AG04449 (cell line): ENCODE measurements around the gene NR6A1.

Source experiments
- CTCF ChIA-PET: fragments of 350-600 bp; formaldehyde crosslinking; extraction: SDS; loops from one replicate; lab custom pipeline; 2021; ENCODE audit warnings: antibody characterized with exemption; lab: Yijun Ruan, JAX
- POLR2A ChIA-PET: fragments of 400-600, 350-600 bp; formaldehyde crosslinking; extraction: SDS; loops from one replicate; lab custom pipeline; 2020; ENCODE audit warnings: antibody characterized with exemption, inconsistent platforms; lab: Yijun Ruan, JAX
- DNase-seq: peaks from one replicate; pipeline ENCODE4 v3.0.0-alpha.2; 2010; ENCODE audit warnings: low read depth, low spot score
- H3K4me3 ChIP-seq: 2 replicates; pipeline ENCODE4 v1.5.1; 2011; ENCODE audit warnings: low read depth, mild to moderate bottlenecking, control low read depth, low read length
- CTCF ChIP-seq: IDR thresholded peaks from one replicate; pipeline ENCODE4 v1.5.1; 2011; ENCODE audit warnings: mild to moderate bottlenecking, moderate library complexity, low read length, control low read depth, inconsistent platforms; ENCODE audit not compliant: insufficient read depth; ENCODE audit errors: missing control alignments

Gene NR6A1

GRCh38 chr9:124514874-124515273, 256.2 kb downstream of the NR6A1 start:
- no peak for TF ChIP-seq CTCF
- ChIA-PET POLR2A (no interaction called here), CTCF (interaction anchor here (1.1 to 6.5 kb wide), 5 partner anchors 9 to 21 kb away, joined by 3 to 34 read pairs (median 5); no protein-coding TSS in a partner anchor)
- no peak for DNase-seq
- no peak overlapping the region for H3K4me3 ChIP-seq

GRCh38 chr9:124514125-124514524, 257.0 kb downstream of the NR6A1 start:
- H3K4me3 ChIP-seq, result no peak overlapping the region
- ChIA-PET CTCF (interaction anchor here (1.2 to 6.5 kb wide), 3 partner anchors 8 to 22 kb away, joined by 3 to 34 read pairs (median 5); no protein-coding TSS in a partner anchor), POLR2A (no interaction called here)
- no peak for TF ChIP-seq CTCF
- no peak for DNase-seq

DNA sequence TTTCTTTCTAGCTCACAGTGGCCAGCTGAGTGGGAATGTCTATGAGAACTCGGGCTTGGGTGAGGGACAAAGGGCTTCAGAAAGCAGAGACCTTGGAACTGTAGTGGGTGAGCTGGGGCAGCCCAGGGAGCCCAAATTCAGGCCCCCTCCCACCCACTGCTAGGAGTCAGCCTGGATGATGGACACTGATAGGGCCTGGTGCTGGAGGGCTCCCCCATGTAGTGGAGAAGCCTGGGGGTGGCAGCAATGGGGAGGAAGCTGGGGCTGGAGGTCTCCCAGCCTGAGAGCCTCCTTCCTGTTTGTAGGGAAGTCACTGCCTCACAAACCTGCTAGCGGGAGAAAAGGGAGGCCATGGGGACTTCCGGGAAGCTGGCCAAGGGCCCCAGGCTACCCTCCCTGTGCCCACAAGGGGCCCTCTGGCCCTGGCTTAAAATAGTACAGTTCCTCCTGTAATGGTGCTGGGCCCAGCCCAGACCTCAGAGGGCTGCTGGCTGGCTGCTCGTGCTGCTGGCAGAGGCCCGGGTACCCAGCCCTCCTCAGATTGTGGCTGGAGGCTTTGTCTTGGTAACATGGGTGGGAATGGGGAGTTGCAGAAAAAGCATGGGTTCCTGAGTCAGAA, 257.6 kb downstream of the NR6A1 start:
- DNase-seq, result no peak
- TF ChIP-seq CTCF, result no peak
- CTCF ChIA-PET, result interaction anchor here (6.5 kb wide), 1 partner anchor 23 kb away, joined by 34 read pairs; no protein-coding TSS in a partner anchor
- no peak overlapping the region for H3K4me3 ChIP-seq
- POLR2A ChIA-PET, result no interaction called here

DNA sequence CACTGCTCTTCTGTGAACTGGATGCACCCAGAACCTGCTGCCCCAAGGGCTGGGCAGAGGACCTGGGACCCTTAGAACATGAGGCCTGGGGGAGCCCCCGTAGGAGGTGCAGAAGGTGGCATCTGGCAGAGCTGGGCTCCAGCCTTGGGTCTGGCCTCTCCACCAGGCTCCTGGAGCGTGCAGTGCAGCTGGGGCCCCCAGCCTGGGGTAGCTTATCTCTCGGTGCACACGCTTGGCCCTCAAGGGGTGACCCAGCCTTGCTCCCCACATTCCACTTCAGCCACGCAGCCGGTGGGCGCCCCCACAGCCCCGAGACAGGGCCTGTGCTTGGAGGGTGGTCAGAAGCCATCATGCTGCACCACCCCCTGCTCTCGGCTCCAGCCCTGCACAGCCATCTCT, 258.3 kb downstream of the NR6A1 start:
- ChIA-PET POLR2A (no interaction called here), CTCF (interaction anchor here (6.5 kb wide), 1 partner anchor 23 kb away, joined by 34 read pairs; no protein-coding TSS in a partner anchor)
- DNase-seq, result no peak
- no peak overlapping the region for H3K4me3 ChIP-seq
- TF ChIP-seq CTCF, result no peak

DNA sequence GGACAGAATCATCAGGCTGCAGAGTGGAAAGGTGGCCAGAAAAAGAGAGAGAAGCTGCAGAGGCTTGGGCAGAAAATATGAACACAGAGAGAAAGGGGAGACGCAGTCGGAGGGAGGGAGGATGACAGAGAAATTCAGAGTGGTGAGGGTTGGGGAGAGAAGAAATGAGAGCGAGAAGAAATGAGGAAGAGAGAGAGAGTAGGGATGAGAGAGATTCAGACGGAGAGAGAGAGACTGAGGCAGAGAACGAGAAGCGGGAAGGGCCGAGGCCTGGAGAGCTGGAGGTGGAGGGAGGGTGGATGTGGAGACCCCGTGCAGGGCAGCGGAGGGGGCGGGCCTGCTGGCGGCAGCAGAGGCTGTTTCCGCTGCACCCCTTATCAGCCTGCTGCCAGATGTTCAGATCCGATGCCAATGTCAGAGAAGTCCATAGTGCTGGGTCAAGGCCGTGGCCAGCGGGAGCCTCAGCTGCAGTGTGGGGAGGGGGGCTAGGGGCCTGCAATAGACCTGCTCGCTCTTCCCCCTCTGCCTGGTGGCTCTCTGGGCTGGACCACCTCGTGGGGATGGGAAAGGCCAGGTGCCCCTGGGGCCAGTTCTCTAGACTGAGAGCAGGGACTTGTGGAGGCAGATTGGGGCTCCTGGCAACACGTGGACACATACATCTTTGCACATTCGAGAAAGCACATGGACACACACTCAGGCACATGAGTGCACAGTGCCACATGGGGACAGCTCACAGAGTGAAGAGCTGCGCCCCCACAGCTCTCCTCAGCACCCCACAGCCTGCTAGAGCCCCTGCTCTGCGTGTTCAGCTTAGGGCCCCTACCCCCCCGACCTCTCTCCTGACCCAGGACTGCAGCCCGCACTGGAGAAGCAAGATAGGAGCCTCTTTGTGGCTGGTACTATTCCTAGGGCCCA, 259.0 kb downstream of the NR6A1 start:
- POLR2A ChIA-PET, result no interaction called here
- no peak for DNase-seq
- H3K4me3 ChIP-seq, result no peak overlapping the region
- TF ChIP-seq CTCF, result no peak
- CTCF ChIA-PET, result interaction anchor here (6.5 kb wide), 1 partner anchor 24 kb away, joined by 34 read pairs; no protein-coding TSS in a partner anchor

DNA sequence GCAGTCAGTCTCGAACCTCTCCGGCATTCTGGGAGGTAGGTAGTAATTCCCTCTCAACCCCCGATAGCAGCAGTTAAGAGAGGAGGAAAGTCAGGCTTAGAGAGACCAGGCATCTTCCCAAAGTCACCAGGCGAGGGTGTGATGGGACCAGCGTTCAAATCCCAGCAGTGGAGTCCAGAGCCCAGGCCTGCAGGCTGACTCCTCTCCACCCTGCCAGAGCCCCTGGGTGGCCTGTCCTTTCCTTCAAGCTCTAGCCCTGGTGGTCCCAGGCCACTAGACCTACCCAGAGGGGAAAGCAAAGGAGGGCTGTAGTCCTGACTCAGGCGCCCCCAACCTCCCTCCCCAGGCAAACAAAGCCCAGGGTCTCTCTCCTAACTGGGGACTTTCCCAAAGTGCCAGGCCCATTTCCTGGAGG, 259.7 kb downstream of the NR6A1 start:
- CTCF ChIA-PET, result interaction anchor here (0.9 to 6.5 kb wide), 3 partner anchors 12 to 92 kb away, joined by 3 to 34 read pairs (median 4); no protein-coding TSS in a partner anchor

More for the DNA sequence above, 259.7 kb downstream of the NR6A1 start:
- POLR2A ChIA-PET, result no interaction called here
- TF ChIP-seq CTCF, result no peak
- no peak for DNase-seq
- H3K4me3 ChIP-seq, result no peak overlapping the region
